HEK293T (cell line): ENCODE measurements around the gene LGALS1.
A peak's percentile ranks its signal among the peaks of the same experiment; 100 is the strongest.
"Not testable (repeated sequence)": the region's sequence is repeated elsewhere in the genome, so short reads cannot be mapped to it uniquely, and the experiment has no call there.

Experiments
- CTCF ChIA-PET: fragments of 350-600 bp; formaldehyde crosslinking; extraction: SDS; loops from one replicate; lab custom pipeline; 2021; ENCODE audit warnings: antibody characterized with exemption, inconsistent platforms; lab: Yijun Ruan, JAX
- POLR2A ChIA-PET: fragments of 350-600 bp; formaldehyde crosslinking; extraction: SDS; loops from one replicate; lab custom pipeline; 2020; ENCODE audit warnings: antibody characterized with exemption, inconsistent platforms; lab: Yijun Ruan, JAX
- DNase-seq: peaks from one replicate; pipeline ENCODE4 v3.0.0; 2012; ENCODE audit warnings: mixed read lengths; ENCODE audit errors: extremely low spot score
- ARNT ChIP-seq: fragments of 450-650 bp; IDR thresholded peaks from 2 replicates; pipeline ENCODE4 v1.6.1; 2017; ENCODE audit warnings: mild to moderate bottlenecking
- BHLHE40 ChIP-seq: fragments of 450-650 bp; IDR thresholded peaks from 2 replicates; pipeline ENCODE4 v1.6.1; 2016; ENCODE audit warnings: mild to moderate bottlenecking, moderate library complexity, borderline replicate concordance
- CTBP1 ChIP-seq: fragments of 450-650 bp; IDR thresholded peaks from 2 replicates; pipeline ENCODE4 v1.6.1; 2016; ENCODE audit warnings: borderline replicate concordance
- ELF4 ChIP-seq: fragments of 450-650 bp; IDR thresholded peaks from 2 replicates; pipeline ENCODE4 v1.6.1; 2017; ENCODE audit warnings: antibody characterized with exemption
- FOXA1 ChIP-seq: fragments of 450-650 bp; IDR thresholded peaks from 2 replicates; pipeline ENCODE4 v1.6.1; 2016; ENCODE audit warnings: mild to moderate bottlenecking
- FOXK2 ChIP-seq: fragments of 450-650 bp; IDR thresholded peaks from 2 replicates; pipeline ENCODE4 v1.6.1; 2016; ENCODE audit warnings: mild to moderate bottlenecking
- FOXM1 ChIP-seq: fragments of 450-650 bp; IDR thresholded peaks from 2 replicates; pipeline ENCODE4 v1.6.1; 2017; ENCODE audit warnings: mild to moderate bottlenecking, borderline replicate concordance
- HDGF ChIP-seq: fragments of 450-650 bp; IDR thresholded peaks from 2 replicates; pipeline ENCODE4 v1.6.1; 2017; ENCODE audit warnings: antibody characterized with exemption, borderline replicate concordance
- L3MBTL2 ChIP-seq: fragments of 450-650 bp; conservative IDR thresholded peaks from 2 replicates; pipeline ENCODE4 v1.6.1; 2016; ENCODE audit warnings: mild to moderate bottlenecking
- LEF1 ChIP-seq: fragments of 450-650 bp; IDR thresholded peaks from 2 replicates; pipeline ENCODE4 v1.6.1; 2017; ENCODE audit warnings: mild to moderate bottlenecking, borderline replicate concordance
- NFRKB ChIP-seq: fragments of 450-650 bp; IDR thresholded peaks from 2 replicates; pipeline ENCODE4 v1.6.1; 2016; ENCODE audit warnings: mild to moderate bottlenecking, moderate library complexity
- SP1 ChIP-seq: fragments of 450-650 bp; IDR thresholded peaks from 2 replicates; pipeline ENCODE4 v1.6.1; 2017
- SUZ12 ChIP-seq: fragments of 450-650 bp; IDR thresholded peaks from 2 replicates; pipeline ENCODE4 v1.6.1; 2016; ENCODE audit warnings: mild to moderate bottlenecking
- TARDBP ChIP-seq: fragments of 450-650 bp; IDR thresholded peaks from 2 replicates; pipeline ENCODE4 v1.6.1; 2016
- ZNF384 ChIP-seq: fragments of 450-650 bp; IDR thresholded peaks from 2 replicates; pipeline ENCODE4 v1.6.1; 2016
- TF ChIP-seq, protein P1 (sequence below): fragments of 450-650 bp; IDR thresholded peaks from 2 replicates; pipeline ENCODE4 v1.6.1; 2016

The LGALS1 gene

DNA sequence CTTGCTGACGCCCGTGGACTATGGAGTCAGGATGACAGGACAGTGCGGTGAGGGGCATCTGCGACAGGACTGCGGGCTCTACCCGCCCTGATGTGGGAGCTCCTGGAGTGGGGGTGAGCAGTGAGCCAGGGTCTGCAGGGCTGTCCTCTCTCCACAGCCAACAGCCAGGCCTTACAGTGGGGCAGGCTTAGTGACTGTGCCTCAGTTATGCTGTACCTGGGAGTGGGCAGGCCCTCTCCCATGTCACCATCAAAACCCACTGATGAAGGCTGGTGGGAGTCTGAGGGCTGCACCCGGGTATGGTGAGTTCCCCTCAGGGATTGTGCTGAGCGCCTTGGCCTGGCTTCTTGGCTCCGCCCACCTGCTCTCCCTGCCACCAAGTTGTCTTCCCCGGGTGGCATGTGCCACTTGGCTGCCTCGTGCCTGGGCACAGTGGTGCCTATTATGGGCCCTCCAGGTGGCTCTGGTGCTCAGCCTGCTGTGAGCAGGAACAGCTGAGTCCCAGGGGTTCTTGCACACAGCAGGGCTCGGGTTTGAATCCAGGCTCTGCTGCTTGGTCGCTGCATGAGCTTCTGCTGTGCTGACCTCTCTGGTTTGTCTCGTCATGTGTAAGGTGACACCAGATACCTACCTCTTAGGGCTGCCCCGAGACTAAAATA is 17.3 kb downstream of the LGALS1 start:
- TF ChIP-seq LEF1 = no peak
- no peak for TF ChIP-seq SP1
- TF ChIP-seq BHLHE40 = no peak
- TF ChIP-seq, protein P1, sequence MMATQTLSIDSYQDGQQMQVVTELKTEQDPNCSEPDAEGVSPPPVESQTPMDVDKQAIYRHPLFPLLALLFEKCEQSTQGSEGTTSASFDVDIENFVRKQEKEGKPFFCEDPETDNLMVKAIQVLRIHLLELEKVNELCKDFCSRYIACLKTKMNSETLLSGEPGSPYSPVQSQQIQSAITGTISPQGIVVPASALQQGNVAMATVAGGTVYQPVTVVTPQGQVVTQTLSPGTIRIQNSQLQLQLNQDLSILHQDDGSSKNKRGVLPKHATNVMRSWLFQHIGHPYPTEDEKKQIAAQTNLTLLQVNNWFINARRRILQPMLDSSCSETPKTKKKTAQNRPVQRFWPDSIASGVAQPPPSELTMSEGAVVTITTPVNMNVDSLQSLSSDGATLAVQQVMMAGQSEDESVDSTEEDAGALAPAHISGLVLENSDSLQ = no peak
- no peak for TF ChIP-seq FOXA1
- TF ChIP-seq FOXK2 = no peak
- TF ChIP-seq TARDBP = no peak
- TF ChIP-seq ARNT = no peak
- TF ChIP-seq L3MBTL2 = no peak
- no peak for TF ChIP-seq FOXM1
- no peak for TF ChIP-seq CTBP1
- no peak for TF ChIP-seq NFRKB
- no peak for TF ChIP-seq HDGF
- POLR2A ChIA-PET = no interaction called here
- DNase-seq = no peak
- CTCF ChIA-PET = interaction anchor here (0.8 kb wide), 1 partner anchor 11 kb away, joined by 3 read pairs; no protein-coding TSS in a partner anchor

DNA sequence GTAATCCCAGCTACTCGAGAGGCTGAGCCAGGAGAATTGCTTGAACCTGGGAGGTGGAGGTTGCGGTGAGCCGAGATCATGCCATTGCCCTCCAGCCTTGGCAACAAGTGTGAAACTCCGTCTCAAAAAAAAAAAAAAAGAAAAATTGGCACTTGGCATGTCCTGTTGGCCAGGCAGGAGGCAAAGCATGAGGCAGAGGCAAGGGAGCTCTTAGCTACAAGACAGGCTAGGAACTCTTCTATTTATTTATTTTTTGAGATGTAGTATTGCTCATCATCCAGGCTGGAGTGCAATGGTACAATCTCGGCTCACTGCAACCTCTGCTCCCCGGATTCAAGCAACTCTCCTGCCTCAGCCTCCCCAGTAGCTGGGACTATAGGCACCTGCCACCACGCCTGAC is 18.7 kb downstream of the LGALS1 start:
- DNase-seq, POLR2A ChIA-PET: not testable (repeated sequence)
- CTCF ChIA-PET = interaction anchor here (0.6 kb wide), 1 partner anchor 1580 kb away, joined by 3 read pairs; no protein-coding TSS in a partner anchor

DNA sequence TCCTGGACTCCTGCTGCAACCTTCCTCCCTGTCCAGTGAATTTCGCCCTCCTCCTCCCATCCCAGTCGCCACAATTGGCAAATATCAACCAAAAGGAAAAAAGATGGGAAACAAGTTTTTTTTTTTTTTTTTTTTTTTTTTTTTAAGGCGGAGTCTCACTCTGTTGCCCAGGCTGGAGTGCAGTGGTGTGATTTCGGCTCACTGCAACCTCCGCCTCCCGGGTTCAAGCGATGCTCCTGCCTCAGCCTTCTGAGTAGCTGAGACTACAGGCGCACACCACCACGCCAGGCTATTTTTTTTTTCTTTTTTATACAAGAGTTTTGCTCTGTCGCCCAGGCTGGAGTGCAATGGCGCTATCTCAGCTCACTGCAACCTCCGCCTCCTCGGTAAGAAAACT is 20.8 kb downstream of the LGALS1 start:
- ChIA-PET POLR2A (interaction anchor here (0.9 to 1.9 kb wide), 5 partner anchors 9 to 83 kb away, joined by 3 to 13 read pairs (median 4); partner anchors contain the start of genes NOL12 and PDXP), CTCF (interaction anchor here (0.6 to 1.4 kb wide), 4 partner anchors 16 to 53 kb away, joined by 3 to 7 read pairs (median 3); no protein-coding TSS in a partner anchor)
- not testable (repeated sequence) for DNase-seq
- peak; percentile 39 for TF ChIP-seq ZNF384

DNA sequence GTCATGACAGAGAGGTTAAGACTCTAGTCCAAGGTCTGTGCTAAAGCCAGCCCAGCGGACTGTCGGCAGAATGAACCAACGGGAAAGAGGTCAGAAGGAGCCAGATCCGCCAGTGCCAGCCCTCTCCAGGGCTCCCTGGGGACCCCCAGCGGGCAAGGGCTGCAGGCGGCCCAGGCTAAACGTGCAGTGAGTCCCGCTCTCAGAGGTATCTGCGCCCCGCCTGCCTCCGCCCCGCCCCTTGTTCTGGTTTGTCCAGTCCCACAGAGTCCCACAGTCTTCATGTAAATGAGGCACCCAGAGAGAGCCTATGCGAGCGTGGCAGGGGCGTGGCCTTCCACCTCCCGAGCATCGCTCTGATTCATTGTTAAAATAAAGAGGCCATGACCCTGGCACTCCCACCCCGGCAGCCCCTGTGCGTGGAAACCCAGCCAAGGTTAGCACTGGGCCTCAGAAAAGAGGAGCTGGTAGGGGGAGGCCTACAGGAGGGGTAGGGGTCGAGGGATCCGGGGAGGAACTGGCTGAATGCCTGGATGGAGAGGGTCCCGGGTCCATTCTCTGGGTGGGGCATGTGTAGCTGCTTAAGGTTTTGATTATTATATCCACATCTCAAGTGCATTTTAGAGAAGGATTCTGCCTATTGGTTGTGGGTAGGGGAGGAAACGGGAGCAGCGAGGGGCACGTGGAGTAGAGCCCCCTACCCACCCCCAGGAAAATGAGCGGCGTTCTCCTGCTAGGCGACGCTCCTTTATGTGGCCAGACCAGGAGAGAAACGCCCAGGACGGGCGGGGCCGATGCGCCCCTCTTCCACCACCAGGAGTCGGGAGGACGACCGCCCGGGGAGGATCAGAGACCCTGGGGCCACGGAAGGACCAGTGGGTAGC is 21.5 kb downstream of the LGALS1 start, which contains the start of gene TRIOBP:
TRIOBP (plus strand) TSS at position 392 of the 881 bp plus-strand sequence. CDS start 4,318 bp downstream, outside the sequence.
- POLR2A ChIA-PET = interaction anchor here (1.1 to 1.9 kb wide), 5 partner anchors 9 to 39 kb away, joined by 3 to 13 read pairs (median 4); partner anchors contain the start of genes NOL12 and PDXP
- CTCF ChIA-PET = interaction anchor here (0.7 to 1.4 kb wide), 4 partner anchors 17 to 90 kb away, joined by 3 to 7 read pairs (median 4); no protein-coding TSS in a partner anchor
- no peak for TF ChIP-seq ELF4
- TF ChIP-seq HDGF = peak; percentile 86; the same call in 1 of the 2 replicates
- no peak for TF ChIP-seq LEF1
- peak; percentile 98 for DNase-seq

DNA sequence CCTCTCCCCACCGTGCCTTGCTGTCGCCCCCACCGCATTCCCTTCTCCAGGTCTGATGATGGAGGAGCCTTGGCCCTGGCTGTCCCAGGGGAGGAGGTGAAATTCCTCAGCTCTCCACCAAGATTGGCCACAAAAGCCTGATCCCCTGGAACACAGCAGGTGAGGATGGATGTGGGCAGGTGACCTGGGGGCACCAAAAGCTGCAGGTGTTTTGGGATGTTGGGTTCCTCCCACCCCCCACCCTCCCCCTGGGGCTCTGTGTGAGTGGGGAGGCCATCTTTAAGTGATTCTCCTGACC is 22.1 kb downstream of the LGALS1 start:
- POLR2A ChIA-PET = interaction anchor here (1.2 to 1.6 kb wide), 2 partner anchors 11 to 39 kb away, joined by 4 read pairs; partner anchors contain the start of genes NOL12 and PDXP
- TF ChIP-seq SP1 (no peak), ARNT (no peak), FOXA1 (no peak), NFRKB (no peak), SUZ12 (no peak), ZNF384 (no peak), HDGF (no peak), L3MBTL2 (no peak), BHLHE40 (no peak)
- TF ChIP-seq, protein P1 = no peak
- CTCF ChIA-PET = interaction anchor here (0.9 kb wide), 1 partner anchor 91 kb away, joined by 6 read pairs; no protein-coding TSS in a partner anchor
- no peak for DNase-seq

DNA sequence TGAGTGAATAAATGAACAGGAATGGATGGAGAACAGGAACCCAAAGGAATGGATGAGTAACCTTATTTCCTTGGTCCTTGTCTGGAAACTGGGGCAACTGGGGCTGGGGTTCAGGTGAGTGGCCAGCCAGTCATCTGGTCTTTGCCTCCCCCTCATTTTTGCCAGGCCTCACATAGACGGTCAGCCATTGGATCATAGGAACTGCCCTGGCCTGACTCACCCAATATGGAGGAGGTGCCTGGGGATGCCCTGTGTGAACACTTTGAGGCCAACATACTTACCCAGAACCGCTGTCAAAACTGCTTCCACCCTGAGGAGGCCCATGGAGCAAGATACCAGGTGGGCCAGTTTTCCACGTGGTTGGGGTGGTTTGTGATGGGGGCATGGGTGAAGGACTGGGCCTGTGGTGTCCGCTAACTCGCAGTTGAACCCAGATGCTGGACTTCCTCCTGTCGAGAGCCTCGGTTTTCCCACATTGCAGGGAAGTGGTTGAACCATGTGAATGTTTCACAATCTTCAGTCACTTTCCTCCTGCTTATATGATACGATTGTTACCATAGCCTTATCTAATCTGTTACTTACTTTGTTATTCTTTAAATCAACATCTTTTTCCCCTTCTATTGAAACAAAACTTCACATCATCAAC is 25.8 kb downstream of the LGALS1 start:
- CTCF ChIA-PET = no interaction called here
- no peak for DNase-seq
- POLR2A ChIA-PET = no interaction called here
- TF ChIP-seq SUZ12 (no peak), CTBP1 (no peak), ARNT (no peak), BHLHE40 (no peak)

DNA sequence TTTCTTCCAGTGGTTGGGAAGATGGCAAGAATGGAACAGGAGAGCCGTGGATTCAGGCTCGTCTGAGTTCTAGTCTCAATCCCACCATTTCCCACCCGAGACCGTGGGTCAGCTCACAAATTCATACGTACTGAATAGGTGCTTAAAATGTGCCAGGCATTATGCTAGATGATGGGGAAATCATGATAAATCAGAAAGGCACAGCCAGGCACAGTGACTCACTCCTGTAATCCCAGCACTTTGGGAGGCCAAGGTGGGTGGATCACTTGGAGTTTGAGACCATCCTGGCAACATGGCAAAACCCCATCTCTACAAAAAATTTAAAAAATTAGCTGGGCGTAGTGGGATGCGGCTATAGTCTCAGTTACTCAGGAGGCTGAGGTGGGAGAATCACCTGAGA is 28.5 kb downstream of the LGALS1 start:
- no peak for DNase-seq
- POLR2A ChIA-PET = no interaction called here
- TF ChIP-seq ZNF384 = no peak
- TF ChIP-seq NFRKB = no peak
- TF ChIP-seq LEF1 = no peak
- no peak for TF ChIP-seq TARDBP
- TF ChIP-seq FOXK2 = no peak
- TF ChIP-seq, protein P1 = no peak
- TF ChIP-seq SP1 = no peak
- no peak for TF ChIP-seq CTBP1
- TF ChIP-seq SUZ12 = no peak
- TF ChIP-seq ARNT = no peak
- no peak for TF ChIP-seq ELF4
- TF ChIP-seq BHLHE40 = no peak
- TF ChIP-seq L3MBTL2 = no peak
- TF ChIP-seq FOXA1 = no peak
- TF ChIP-seq FOXM1 = no peak
- no peak for TF ChIP-seq HDGF
- CTCF ChIA-PET = no interaction called here
